ENCODE data around the gene TAF9B.
A peak's percentile ranks its signal among the peaks of the same experiment; 100 is the strongest.
"Not testable (repeated sequence)": the region's sequence is repeated elsewhere in the genome, so short reads cannot be mapped to it uniquely, and the experiment has no call there.

The TAF9B gene

DNA sequence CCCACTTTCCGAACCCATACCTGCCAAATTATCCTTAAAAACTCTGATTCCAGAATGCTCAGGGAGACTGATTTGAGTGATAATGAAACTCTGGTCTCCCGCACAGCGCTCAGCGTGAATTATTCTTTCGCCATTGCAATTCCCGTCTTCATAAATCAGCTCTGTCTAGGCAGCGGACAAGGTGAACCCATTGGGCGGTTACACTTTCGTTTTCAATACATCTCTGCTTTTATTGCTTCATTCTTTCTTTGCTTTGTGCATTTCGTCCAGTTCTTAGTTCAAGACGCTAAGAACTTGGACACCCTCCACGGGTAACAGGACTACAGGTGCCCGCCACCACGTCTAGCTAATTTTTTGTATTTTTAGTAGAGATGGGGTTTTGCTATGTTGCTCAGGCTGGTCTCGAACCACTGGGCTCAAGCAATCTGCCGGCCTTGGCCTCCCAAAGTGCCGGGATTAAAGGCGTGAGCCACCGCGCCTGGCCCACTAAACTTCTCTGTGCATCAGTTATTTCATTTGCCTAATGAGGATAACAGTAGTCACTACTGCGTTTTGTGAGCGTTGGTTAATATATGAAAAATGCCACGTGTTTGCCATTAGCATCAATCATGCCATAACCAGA lies 36.3 kb downstream of the TAF9B start:
- Histone ChIP-seq H3K79me2 (ENCODE audit: control insufficient read depth, low read length) (peaks cover 41% of the 10 kb centered on the region), H3K4me3 (ENCODE audit: low read length) (peak overlapping the region; percentile 57), H3F3A (ENCODE audit: control insufficient read depth, insufficient read depth) (no peaks in the 10 kb centered on the region), H3K9me3 (ENCODE audit: control insufficient read depth, insufficient read depth, low read length) (peaks cover 4% of the 10 kb centered on the region; the same call in 1 of the 2 replicates), H4K20me1 (ENCODE audit: control insufficient read depth, insufficient read depth, low read depth, low read length) (peaks cover 25% of the 10 kb centered on the region), H3K36me3 (ENCODE audit: control insufficient read depth, low read length) (peaks cover 39% of the 10 kb centered on the region), H3K9me2 (replicated peaks; ENCODE audit: control insufficient read depth, low read length) (no peaks in the 10 kb centered on the region), H3K4me2 (ENCODE audit: low read length) (peak overlapping the region; percentile 54), H3K27me3 (ENCODE audit: control insufficient read depth, low read length) (no peaks in the 10 kb centered on the region), H3K4me1 (ENCODE audit: control insufficient read depth, low read length) (peaks cover 46% of the 10 kb centered on the region), H3K27ac (ENCODE audit: low read depth, low read length) (peak overlapping the region; percentile 45; the same call in 1 of the 2 replicates)
- TF ChIP-seq EZH2phosphoT487 (IDR thresholded peaks at IDR 0.05; ENCODE audit: borderline replicate concordance, low read length): no peak
- TF ChIP-seq, protein P1, sequence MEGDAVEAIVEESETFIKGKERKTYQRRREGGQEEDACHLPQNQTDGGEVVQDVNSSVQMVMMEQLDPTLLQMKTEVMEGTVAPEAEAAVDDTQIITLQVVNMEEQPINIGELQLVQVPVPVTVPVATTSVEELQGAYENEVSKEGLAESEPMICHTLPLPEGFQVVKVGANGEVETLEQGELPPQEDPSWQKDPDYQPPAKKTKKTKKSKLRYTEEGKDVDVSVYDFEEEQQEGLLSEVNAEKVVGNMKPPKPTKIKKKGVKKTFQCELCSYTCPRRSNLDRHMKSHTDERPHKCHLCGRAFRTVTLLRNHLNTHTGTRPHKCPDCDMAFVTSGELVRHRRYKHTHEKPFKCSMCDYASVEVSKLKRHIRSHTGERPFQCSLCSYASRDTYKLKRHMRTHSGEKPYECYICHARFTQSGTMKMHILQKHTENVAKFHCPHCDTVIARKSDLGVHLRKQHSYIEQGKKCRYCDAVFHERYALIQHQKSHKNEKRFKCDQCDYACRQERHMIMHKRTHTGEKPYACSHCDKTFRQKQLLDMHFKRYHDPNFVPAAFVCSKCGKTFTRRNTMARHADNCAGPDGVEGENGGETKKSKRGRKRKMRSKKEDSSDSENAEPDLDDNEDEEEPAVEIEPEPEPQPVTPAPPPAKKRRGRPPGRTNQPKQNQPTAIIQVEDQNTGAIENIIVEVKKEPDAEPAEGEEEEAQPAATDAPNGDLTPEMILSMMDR (IDR thresholded peaks at IDR 0.05; ENCODE audit: low read depth, low read length, poor library complexity, severe bottlenecking): no peak

DNA sequence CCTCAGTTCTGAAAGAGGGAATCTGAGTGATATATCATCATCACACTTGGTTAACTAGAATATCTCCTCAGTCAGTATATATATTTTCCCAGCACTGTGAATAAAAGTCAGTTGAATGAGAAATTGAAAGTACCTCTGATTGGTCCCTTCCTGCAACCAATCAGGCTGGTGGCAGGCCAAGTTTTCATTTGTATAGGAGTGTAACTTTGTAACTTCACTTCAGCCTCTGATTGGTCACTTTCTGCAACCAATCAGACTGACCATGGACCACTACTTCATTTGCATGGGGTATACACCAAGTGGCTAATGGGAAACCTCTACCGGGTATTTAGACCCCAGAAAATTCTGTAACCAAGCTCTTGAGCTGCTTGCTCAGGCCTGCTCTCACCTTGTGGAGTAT lies 37.4 kb downstream of the TAF9B start:
- Histone ChIP-seq H4K20me1 (ENCODE audit: control insufficient read depth, insufficient read depth, low read depth, low read length) (peaks cover 20% of the 10 kb centered on the region; the same call in 1 of the 2 replicates), H3K27me3 (ENCODE audit: control insufficient read depth, low read length) (no peaks in the 10 kb centered on the region), H3K9me2 (replicated peaks; ENCODE audit: control insufficient read depth, low read length) (no peaks in the 10 kb centered on the region), H3K4me3 (ENCODE audit: low read length) (no peak overlapping the region), H3K79me2 (ENCODE audit: control insufficient read depth, low read length) (peaks cover 31% of the 10 kb centered on the region), H3K27ac (ENCODE audit: low read depth, low read length) (no peak overlapping the region), H3K4me2 (ENCODE audit: low read length) (no peak overlapping the region), H3K4me1 (ENCODE audit: control insufficient read depth, low read length) (peaks cover 35% of the 10 kb centered on the region), H3K36me3 (ENCODE audit: control insufficient read depth, low read length) (peaks cover 28% of the 10 kb centered on the region), H3F3A (ENCODE audit: control insufficient read depth, insufficient read depth) (no peaks in the 10 kb centered on the region), H3K9me3 (ENCODE audit: control insufficient read depth, insufficient read depth, low read length) (peaks cover 4% of the 10 kb centered on the region; the same call in 1 of the 2 replicates)
- no peak for TF ChIP-seq EZH2phosphoT487 (IDR thresholded peaks at IDR 0.05; ENCODE audit: borderline replicate concordance, low read length)

DNA sequence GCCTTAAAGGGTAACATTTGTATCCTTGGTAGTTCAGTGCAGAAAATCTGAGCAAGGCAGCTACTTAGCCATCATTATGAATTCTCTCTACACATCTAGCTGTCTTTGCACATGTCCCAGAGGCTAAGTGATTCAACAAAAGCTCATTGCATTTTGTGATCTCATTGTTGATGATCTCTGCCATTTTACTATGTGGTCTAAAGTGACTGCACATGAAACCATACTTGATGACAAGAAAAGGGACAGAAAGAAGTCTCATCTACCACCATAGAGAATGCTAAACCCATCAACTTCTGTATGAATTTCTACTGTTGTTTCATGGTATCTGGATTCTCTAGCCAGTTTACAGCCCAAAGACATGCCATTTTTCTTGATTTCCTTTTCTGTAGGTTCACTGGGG lies 41.3 kb downstream of the TAF9B start:
- no peak overlapping the region for H3K4me2 ChIP-seq (ENCODE audit: low read length)
- no peak for TF ChIP-seq EZH2phosphoT487 (IDR thresholded peaks at IDR 0.05; ENCODE audit: borderline replicate concordance, low read length)
- TF ChIP-seq, protein P1 (IDR thresholded peaks at IDR 0.05; ENCODE audit: low read depth, low read length, poor library complexity, severe bottlenecking): no peak
- H3K9me2 ChIP-seq (replicated peaks; ENCODE audit: control insufficient read depth, low read length): no peaks in the 10 kb centered on the region
- no peak overlapping the region for H3K27ac ChIP-seq (ENCODE audit: low read depth, low read length)
- no peaks in the 10 kb centered on the region for H3K79me2 ChIP-seq (ENCODE audit: control insufficient read depth, low read length)
- H4K20me1 ChIP-seq (ENCODE audit: control insufficient read depth, insufficient read depth, low read depth, low read length): no peaks in the 10 kb centered on the region
- H3K4me1 ChIP-seq (ENCODE audit: control insufficient read depth, low read length): peaks cover 13% of the 10 kb centered on the region
- peaks cover 4% of the 10 kb centered on the region; the same call in 1 of the 2 replicates for H3K9me3 ChIP-seq (ENCODE audit: control insufficient read depth, insufficient read depth, low read length)
- H3K4me3 ChIP-seq (ENCODE audit: low read length): no peak overlapping the region
- no peaks in the 10 kb centered on the region for H3K27me3 ChIP-seq (ENCODE audit: control insufficient read depth, low read length)
- H3F3A ChIP-seq (ENCODE audit: control insufficient read depth, insufficient read depth): no peaks in the 10 kb centered on the region
- no peaks in the 10 kb centered on the region for H3K36me3 ChIP-seq (ENCODE audit: control insufficient read depth, low read length)

DNA sequence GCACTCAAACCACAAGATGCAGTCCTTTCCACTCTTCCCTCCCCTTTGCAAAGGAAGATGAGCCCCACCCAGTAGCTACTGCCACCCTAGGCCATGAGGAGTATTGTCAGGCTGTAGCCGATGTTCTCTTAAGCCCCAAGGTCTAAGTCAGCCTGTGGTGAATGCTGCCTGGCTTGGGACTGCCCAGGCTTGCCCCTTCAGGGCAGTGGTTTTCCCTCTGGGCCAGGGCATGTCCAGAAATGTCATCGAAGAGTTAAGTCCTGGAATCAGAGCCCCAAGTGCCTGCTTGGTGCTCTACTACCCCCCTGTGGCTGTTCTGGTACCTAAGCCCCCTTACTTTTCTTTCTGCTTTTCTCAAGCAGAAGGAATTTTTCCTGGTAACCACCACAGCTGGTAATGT lies 47.2 kb downstream of the TAF9B start:
- Histone ChIP-seq H3K9me2 (replicated peaks; ENCODE audit: control insufficient read depth, low read length) (no peaks in the 10 kb centered on the region), H3K4me2 (ENCODE audit: low read length) (no peak overlapping the region), H3K27me3 (ENCODE audit: control insufficient read depth, low read length) (no peaks in the 10 kb centered on the region), H3K79me2 (ENCODE audit: control insufficient read depth, low read length) (no peaks in the 10 kb centered on the region), H3K9me3 (ENCODE audit: control insufficient read depth, insufficient read depth, low read length) (no peaks in the 10 kb centered on the region), H3K36me3 (ENCODE audit: control insufficient read depth, low read length) (no peaks in the 10 kb centered on the region), H3K4me3 (ENCODE audit: low read length) (no peak overlapping the region), H4K20me1 (ENCODE audit: control insufficient read depth, insufficient read depth, low read depth, low read length) (no peaks in the 10 kb centered on the region), H3F3A (ENCODE audit: control insufficient read depth, insufficient read depth) (no peaks in the 10 kb centered on the region), H3K4me1 (ENCODE audit: control insufficient read depth, low read length) (no peaks in the 10 kb centered on the region), H3K27ac (ENCODE audit: low read depth, low read length) (no peak overlapping the region)
- TF ChIP-seq EZH2phosphoT487 (IDR thresholded peaks at IDR 0.05; ENCODE audit: borderline replicate concordance, low read length): no peak
- TF ChIP-seq, protein P1 (IDR thresholded peaks at IDR 0.05; ENCODE audit: low read depth, low read length, poor library complexity, severe bottlenecking): peak; percentile 38

DNA sequence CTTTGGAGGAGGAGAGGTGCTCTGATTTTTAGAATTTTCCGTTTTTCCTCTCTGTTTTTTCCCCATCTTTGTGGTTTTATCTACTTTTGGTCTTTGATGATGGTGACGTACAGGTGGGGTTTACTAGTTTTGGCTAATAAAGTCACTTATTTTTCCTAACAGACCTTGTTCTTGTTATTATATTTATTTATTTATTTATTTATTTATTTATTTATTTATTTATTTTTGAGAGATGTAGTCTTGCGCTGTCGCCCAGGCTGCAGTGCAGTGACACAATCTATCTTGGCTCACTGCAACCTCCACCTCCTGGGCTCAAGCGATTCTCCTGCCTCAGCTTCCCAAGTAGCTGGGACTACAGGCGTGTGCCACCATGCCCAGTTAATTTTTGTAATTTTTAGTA lies 58.0 kb downstream of the TAF9B start:
- H3K4me3 ChIP-seq (ENCODE audit: low read length); H3K4me1 ChIP-seq (ENCODE audit: control insufficient read depth, low read length); H3K79me2 ChIP-seq (ENCODE audit: control insufficient read depth, low read length): not testable (repeated sequence)

More for the DNA sequence above, 58.0 kb downstream of the TAF9B start:
- not testable (repeated sequence) for H3K9me2 ChIP-seq (replicated peaks; ENCODE audit: control insufficient read depth, low read length); H3K27me3 ChIP-seq (ENCODE audit: control insufficient read depth, low read length); H3K4me2 ChIP-seq (ENCODE audit: low read length); H4K20me1 ChIP-seq (ENCODE audit: control insufficient read depth, insufficient read depth, low read depth, low read length); H3F3A ChIP-seq (ENCODE audit: control insufficient read depth, insufficient read depth); H3K27ac ChIP-seq (ENCODE audit: low read depth, low read length); H3K36me3 ChIP-seq (ENCODE audit: control insufficient read depth, low read length); H3K9me3 ChIP-seq (ENCODE audit: control insufficient read depth, insufficient read depth, low read length)
